Stimulated activated CD4-positive, alpha-beta T cell treated with anti-CD3 and anti-CD28 coated beads, Interleukin-1b, Interleukin-23, amount 100 ng/mL, for 4 hours (primary cell): Measurements from ENCODE around the gene GAS7.

ENCODE experiments used
- DNase-seq, 2 donors: peaks; one replicate each; pipeline ENCODE4 v3.0.0-alpha.2; 2020; ENCODE audit warnings: low read depth in 2 of 2

The GAS7 gene

GRCh38 chr17:10135539-10136257 is 62.7 kb downstream of the GAS7 start:
- DNase-seq, result no peak

- no peak for DNase-seq
These were observed 67.7 kb downstream of the GAS7 start for GRCh38 chr17:10130677-10131076.

- DNase-seq, result no peak
These were observed 68.1 kb downstream of the GAS7 start for GRCh38 chr17:10130263-10130662.

GRCh38 chr17:10127819-10128425 is 70.5 kb downstream of the GAS7 start:
- no peak for DNase-seq

GRCh38 chr17:10126616-10127501 is 71.5 kb downstream of the GAS7 start:
- no peak for DNase-seq

GRCh38 chr17:10126276-10126615 is 72.2 kb downstream of the GAS7 start:
- DNase-seq, result no peak

GRCh38 chr17:10125531-10126275 is 72.7 kb downstream of the GAS7 start:
- no peak for DNase-seq

- no peak for DNase-seq
These were observed 75.3 kb downstream of the GAS7 start for GRCh38 chr17:10123093-10123492.

- no peak for DNase-seq
These were observed 76.3 kb downstream of the GAS7 start for GRCh38 chr17:10121971-10122707.

GRCh38 chr17:10120749-10121148 is 77.7 kb downstream of the GAS7 start:
- no peak for DNase-seq

GRCh38 chr17:10120109-10120485 is 78.3 kb downstream of the GAS7 start:
- DNase-seq, result no peak

- no peak for DNase-seq
These were observed 79.0 kb downstream of the GAS7 start for GRCh38 chr17:10119203-10120108.

- no peak for DNase-seq
These were observed 79.6 kb downstream of the GAS7 start for GRCh38 chr17:10118788-10119130.

- DNase-seq, result no peak
These were observed 80.8 kb downstream of the GAS7 start for GRCh38 chr17:10117581-10118001.

- no peak for DNase-seq
These were observed 81.5 kb downstream of the GAS7 start for GRCh38 chr17:10116753-10117420.

GRCh38 chr17:10116267-10116666 is 82.1 kb downstream of the GAS7 start:
- DNase-seq, result no peak

- DNase-seq, result no peak
These were observed 82.9 kb downstream of the GAS7 start for GRCh38 chr17:10115536-10115932.

- DNase-seq, result peak in 1 of 2 donors; percentile 21
These were observed 83.4 kb downstream of the GAS7 start for GRCh38 chr17:10114931-10115535.

GRCh38 chr17:10112962-10113361 is 85.4 kb downstream of the GAS7 start:
- no peak for DNase-seq
